HepG2 (cell line): ENCODE measurements around the gene CDKN3. TPM values are rescaled to one million over a fixed set of nuclear protein-coding genes. Genes with fewer than 3 reads are reported as not detected.

Source experiments
- FOXP4 ChIP-seq: sonication (generic); formaldehyde crosslinking; IDR thresholded peaks from 2 replicates; pipeline ENCODE4 v1.4.0; 2020; ENCODE audit warnings: missing genetic modification reagents
- RXRB ChIP-seq: IDR thresholded peaks from 2 replicates; pipeline ENCODE4 v1.6.1; 2016; ENCODE audit warnings: borderline replicate concordance, missing genetic modification reagents, missing compliant biosample characterization
- TAF15 ChIP-seq: fragments of 200-400 bp; formaldehyde crosslinking; IDR thresholded peaks from one replicate; pipeline ENCODE4 v1.6.1; 2018; ENCODE audit warnings: mild to moderate bottlenecking, low read depth, low read length; ENCODE audit not compliant: poor library complexity, severe bottlenecking
- TBP ChIP-seq: sonication (generic); formaldehyde crosslinking; IDR thresholded peaks from 2 replicates; pipeline ENCODE4 v1.5.0; 2020; ENCODE audit warnings: missing genetic modification reagents
- TIGD3 ChIP-seq: sonication (generic); formaldehyde crosslinking; IDR thresholded peaks from 2 replicates; pipeline ENCODE4 v1.5.1; 2020; ENCODE audit warnings: mild to moderate bottlenecking, missing genetic modification reagents, borderline replicate concordance
- ZFAT ChIP-seq: sonication (generic); formaldehyde crosslinking; conservative IDR thresholded peaks from 2 replicates; pipeline ENCODE4 v1.8.1; 2023; ENCODE audit warnings: missing genetic modification reagents, inconsistent platforms
- ZNF543 ChIP-seq: sonication (generic); formaldehyde crosslinking; IDR thresholded peaks from 2 replicates; pipeline ENCODE4 v1.4.0; 2020; ENCODE audit warnings: mild to moderate bottlenecking, missing genetic modification reagents
- ZNF614 ChIP-seq: IDR thresholded peaks from 2 replicates; pipeline ENCODE4 v1.6.1; 2018; ENCODE audit warnings: missing biosample characterization, missing genetic modification reagents, inconsistent platforms, borderline replicate concordance
- ZSCAN25 ChIP-seq: sonication (generic); formaldehyde crosslinking; IDR thresholded peaks from 2 replicates; pipeline ENCODE4 v1.8.0; 2022; ENCODE audit warnings: mild to moderate bottlenecking, missing genetic modification reagents
- polyA plus RNA-seq, 8 experiments: library from polyadenylated mRNA; depleted of rRNA in 3 of 8; stranded (reverse) in 7 of 8; unstranded in 1 of 8; fragments of >200 nt; fragmentation: Illumina TruSeq in 4 of 8; extraction: Trizol in 4 of 8; gene quantifications; 2 replicates each; pipeline versions ENCODE4 v1.2.1 to v1.2.3, GENCODE V29; 2011 to 2016; ENCODE audit warnings: low read depth in 4 of 8, missing spikeins in 1 of 8, mixed read lengths in 1 of 8; ENCODE audit not compliant: insufficient read depth in 1 of 8
- total RNA-seq, 5 experiments: library from RNA; depleted of rRNA; stranded (reverse); fragments of >200 nt; fragmentation: Illumina TruSeq; extraction: Trizol; gene quantifications; 2 replicates each; pipeline ENCODE4 v1.2.3, GENCODE V29; 2016; ENCODE audit warnings: low read depth in 1 of 5
- TF ChIP-seq, protein P1 (sequence below): sonication (generic); formaldehyde crosslinking; IDR thresholded peaks from 2 replicates; pipeline ENCODE4 v1.4.0; 2020; ENCODE audit warnings: mild to moderate bottlenecking, missing genetic modification reagents
- TF ChIP-seq, protein P2 (sequence below): IDR thresholded peaks from 2 replicates; pipeline ENCODE4 v1.6.1; 2016; ENCODE audit warnings: missing compliant biosample characterization, missing genetic modification reagents, borderline replicate concordance
- TF ChIP-seq, protein P3 (sequence below): sonication (generic); formaldehyde crosslinking; IDR thresholded peaks from 2 replicates; pipeline ENCODE4 v1.5.0; 2020; ENCODE audit warnings: mild to moderate bottlenecking, missing genetic modification reagents, borderline replicate concordance
- TF ChIP-seq, protein P4 (sequence below): sonication (generic); formaldehyde crosslinking; conservative IDR thresholded peaks from 2 replicates; pipeline ENCODE4 v1.8.0; 2022; ENCODE audit warnings: low read depth, missing genetic modification reagents

Gene CDKN3
- total and polyA plus RNA-seq, 2 of the 13 experiments (the other 11 are each of a cell fraction or from before 2014, with no cell fraction given): 63.0 to 88.9 TPM

- TF ChIP-seq, protein P1, sequence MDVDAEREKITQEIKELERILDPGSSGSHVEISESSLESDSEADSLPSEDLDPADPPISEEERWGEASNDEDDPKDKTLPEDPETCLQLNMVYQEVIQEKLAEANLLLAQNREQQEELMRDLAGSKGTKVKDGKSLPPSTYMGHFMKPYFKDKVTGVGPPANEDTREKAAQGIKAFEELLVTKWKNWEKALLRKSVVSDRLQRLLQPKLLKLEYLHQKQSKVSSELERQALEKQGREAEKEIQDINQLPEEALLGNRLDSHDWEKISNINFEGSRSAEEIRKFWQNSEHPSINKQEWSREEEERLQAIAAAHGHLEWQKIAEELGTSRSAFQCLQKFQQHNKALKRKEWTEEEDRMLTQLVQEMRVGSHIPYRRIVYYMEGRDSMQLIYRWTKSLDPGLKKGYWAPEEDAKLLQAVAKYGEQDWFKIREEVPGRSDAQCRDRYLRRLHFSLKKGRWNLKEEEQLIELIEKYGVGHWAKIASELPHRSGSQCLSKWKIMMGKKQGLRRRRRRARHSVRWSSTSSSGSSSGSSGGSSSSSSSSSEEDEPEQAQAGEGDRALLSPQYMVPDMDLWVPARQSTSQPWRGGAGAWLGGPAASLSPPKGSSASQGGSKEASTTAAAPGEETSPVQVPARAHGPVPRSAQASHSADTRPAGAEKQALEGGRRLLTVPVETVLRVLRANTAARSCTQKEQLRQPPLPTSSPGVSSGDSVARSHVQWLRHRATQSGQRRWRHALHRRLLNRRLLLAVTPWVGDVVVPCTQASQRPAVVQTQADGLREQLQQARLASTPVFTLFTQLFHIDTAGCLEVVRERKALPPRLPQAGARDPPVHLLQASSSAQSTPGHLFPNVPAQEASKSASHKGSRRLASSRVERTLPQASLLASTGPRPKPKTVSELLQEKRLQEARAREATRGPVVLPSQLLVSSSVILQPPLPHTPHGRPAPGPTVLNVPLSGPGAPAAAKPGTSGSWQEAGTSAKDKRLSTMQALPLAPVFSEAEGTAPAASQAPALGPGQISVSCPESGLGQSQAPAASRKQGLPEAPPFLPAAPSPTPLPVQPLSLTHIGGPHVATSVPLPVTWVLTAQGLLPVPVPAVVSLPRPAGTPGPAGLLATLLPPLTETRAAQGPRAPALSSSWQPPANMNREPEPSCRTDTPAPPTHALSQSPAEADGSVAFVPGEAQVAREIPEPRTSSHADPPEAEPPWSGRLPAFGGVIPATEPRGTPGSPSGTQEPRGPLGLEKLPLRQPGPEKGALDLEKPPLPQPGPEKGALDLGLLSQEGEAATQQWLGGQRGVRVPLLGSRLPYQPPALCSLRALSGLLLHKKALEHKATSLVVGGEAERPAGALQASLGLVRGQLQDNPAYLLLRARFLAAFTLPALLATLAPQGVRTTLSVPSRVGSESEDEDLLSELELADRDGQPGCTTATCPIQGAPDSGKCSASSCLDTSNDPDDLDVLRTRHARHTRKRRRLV (CRISPR knock-in tag): peak; percentile 92; the same call in 1 of the 2 replicates
- TF ChIP-seq ZFAT (CRISPR knock-in tag): no peak
- TF ChIP-seq, protein P2, sequence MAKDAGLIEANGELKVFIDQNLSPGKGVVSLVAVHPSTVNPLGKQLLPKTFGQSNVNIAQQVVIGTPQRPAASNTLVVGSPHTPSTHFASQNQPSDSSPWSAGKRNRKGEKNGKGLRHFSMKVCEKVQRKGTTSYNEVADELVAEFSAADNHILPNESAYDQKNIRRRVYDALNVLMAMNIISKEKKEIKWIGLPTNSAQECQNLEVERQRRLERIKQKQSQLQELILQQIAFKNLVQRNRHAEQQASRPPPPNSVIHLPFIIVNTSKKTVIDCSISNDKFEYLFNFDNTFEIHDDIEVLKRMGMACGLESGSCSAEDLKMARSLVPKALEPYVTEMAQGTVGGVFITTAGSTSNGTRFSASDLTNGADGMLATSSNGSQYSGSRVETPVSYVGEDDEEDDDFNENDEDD (CRISPR knock-in tag): peak; percentile 96
- peak; percentile 75 for TF ChIP-seq ZNF543
- TF ChIP-seq, protein P3, sequence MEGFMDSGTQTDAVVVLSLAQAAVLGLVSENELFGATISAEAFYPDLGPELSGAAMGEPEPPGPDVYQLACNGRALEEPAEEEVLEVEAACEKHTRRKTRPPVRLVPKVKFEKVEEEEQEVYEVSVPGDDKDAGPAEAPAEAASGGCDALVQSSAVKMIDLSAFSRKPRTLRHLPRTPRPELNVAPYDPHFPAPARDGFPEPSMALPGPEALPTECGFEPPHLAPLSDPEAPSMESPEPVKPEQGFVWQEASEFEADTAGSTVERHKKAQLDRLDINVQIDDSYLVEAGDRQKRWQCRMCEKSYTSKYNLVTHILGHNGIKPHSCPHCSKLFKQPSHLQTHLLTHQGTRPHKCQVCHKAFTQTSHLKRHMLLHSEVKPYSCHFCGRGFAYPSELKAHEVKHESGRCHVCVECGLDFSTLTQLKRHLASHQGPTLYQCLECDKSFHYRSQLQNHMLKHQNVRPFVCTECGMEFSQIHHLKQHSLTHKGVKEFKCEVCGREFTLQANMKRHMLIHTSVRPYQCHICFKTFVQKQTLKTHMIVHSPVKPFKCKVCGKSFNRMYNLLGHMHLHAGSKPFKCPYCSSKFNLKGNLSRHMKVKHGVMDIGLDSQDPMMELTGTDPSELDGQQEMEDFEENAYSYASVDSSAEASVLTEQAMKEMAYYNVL (CRISPR knock-in tag): peak; percentile 85; the same call in 1 of the 2 replicates
- 0 out of 2 replicates have a peak, but pooled peaks have one; percentile 17 for TF ChIP-seq TIGD3 (CRISPR knock-in tag)
- TF ChIP-seq, protein P4, sequence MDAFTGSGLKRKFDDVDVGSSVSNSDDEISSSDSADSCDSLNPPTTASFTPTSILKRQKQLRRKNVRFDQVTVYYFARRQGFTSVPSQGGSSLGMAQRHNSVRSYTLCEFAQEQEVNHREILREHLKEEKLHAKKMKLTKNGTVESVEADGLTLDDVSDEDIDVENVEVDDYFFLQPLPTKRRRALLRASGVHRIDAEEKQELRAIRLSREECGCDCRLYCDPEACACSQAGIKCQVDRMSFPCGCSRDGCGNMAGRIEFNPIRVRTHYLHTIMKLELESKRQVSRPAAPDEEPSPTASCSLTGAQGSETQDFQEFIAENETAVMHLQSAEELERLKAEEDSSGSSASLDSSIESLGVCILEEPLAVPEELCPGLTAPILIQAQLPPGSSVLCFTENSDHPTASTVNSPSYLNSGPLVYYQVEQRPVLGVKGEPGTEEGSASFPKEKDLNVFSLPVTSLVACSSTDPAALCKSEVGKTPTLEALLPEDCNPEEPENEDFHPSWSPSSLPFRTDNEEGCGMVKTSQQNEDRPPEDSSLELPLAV: no peak
- peak; percentile 37; the same call in 1 of the 2 replicates for TF ChIP-seq ZSCAN25 (CRISPR knock-in tag)
- TF ChIP-seq RXRB (CRISPR knock-in tag): peak; percentile 11; the same call in 1 of the 2 replicates
- TF ChIP-seq TAF15: no peak
- 0 out of 2 replicates have a peak, but pooled peaks have one; percentile 13 for TF ChIP-seq FOXP4 (CRISPR knock-in tag)
- no peak for TF ChIP-seq TBP (CRISPR knock-in tag)
- no peak for TF ChIP-seq ZNF614 (CRISPR knock-in tag)
Measured at GRCh38 chr14:54396493-54397335, at the start of gene CDKN3 (continued).
